Lung (tissue), 12 donors: ENCODE measurements around the gene LPIN1. TPM values are rescaled to one million over a fixed set of nuclear protein-coding genes. Genes with fewer than 3 reads are reported as not detected.

ENCODE experiments used
- ATAC-seq: fragments of 200-7000 bp; cut with Tn5 transposase; one replicate; pipeline ENCODE4 v1.9.1; 2020; ENCODE audit warnings: moderate number of reproducible peaks; ENCODE audit not compliant: insufficient read depth, low FRiP score
- DNase-seq, 3 donors: peaks; one replicate each; pipeline ENCODE4 v3.0.0-alpha.2; 2013 to 2017
- H3K27ac ChIP-seq, 2 donors: one replicate each; pipeline ENCODE4 v1.5.1; 2013; ENCODE audit warnings: mild to moderate bottlenecking in 2 of 2, moderate library complexity in 2 of 2, control low read depth in 1 of 2, inconsistent platforms in 1 of 2, low read depth in 1 of 2, low read length in 1 of 2
- H3K27me3 ChIP-seq, 3 donors: one replicate each; pipeline ENCODE4 v1.5.1; 2013; ENCODE audit warnings: low read length in 2 of 3; ENCODE audit not compliant: control insufficient read depth in 3 of 3, insufficient read depth in 3 of 3
- H3K36me3 ChIP-seq, 4 donors: one replicate each; pipeline ENCODE4 v1.5.1; 2013; ENCODE audit warnings: low read length in 4 of 4, mild to moderate bottlenecking in 1 of 4, moderate library complexity in 1 of 4; ENCODE audit not compliant: control insufficient read depth in 4 of 4, insufficient read depth in 4 of 4
- H3K4me1 ChIP-seq, 5 donors: one replicate each; pipeline ENCODE4 v1.5.1; 2013; ENCODE audit warnings: low read length in 5 of 5, mild to moderate bottlenecking in 2 of 5, moderate library complexity in 1 of 5; ENCODE audit not compliant: control insufficient read depth in 5 of 5, insufficient read depth in 5 of 5
- H3K4me3 ChIP-seq: one replicate; pipeline ENCODE4 v1.5.1; 2013; ENCODE audit warnings: mild to moderate bottlenecking, control low read depth, moderate library complexity
- H3K9ac ChIP-seq, 2 donors: one replicate each; pipeline ENCODE4 v1.5.1; 2013; ENCODE audit warnings: low read length in 2 of 2, control low read depth in 1 of 2; ENCODE audit not compliant: insufficient read depth in 1 of 2
- H3K9me3 ChIP-seq, 4 donors: one replicate each; pipeline ENCODE4 v1.5.1; 2013; ENCODE audit warnings: low read length in 3 of 4, mild to moderate bottlenecking in 1 of 4, moderate library complexity in 1 of 4; ENCODE audit not compliant: control insufficient read depth in 4 of 4, insufficient read depth in 3 of 4
- WGBS, 2 donors: extraction: QIAGEN DNeasy Blood & Tissue Kit; methylation state at CpG; one replicate each; pipeline ENCODE4 v1.1.7; 2013; 5-methylcytosine and 5-hydroxymethylcytosine counted together
- polyA plus RNA-seq, 2 donors: library from polyadenylated mRNA; stranded (reverse); fragments of 200-250 nt; gene quantifications; one replicate each; pipeline ENCODE4 v1.2.1, GENCODE V29; 2013
- total RNA-seq, 2 donors: library from RNA; depleted of rRNA in 1 of 2; stranded (reverse); fragments of >200 nt in 1 of 2; gene quantifications; one replicate each; pipeline ENCODE4 v1.2.1, GENCODE V29; 2014 to 2021
- TF ChIP-seq, protein P1 (sequence below): IDR thresholded peaks from 2 replicates; pipeline ENCODE4 v1.5.1; 2012; ENCODE audit warnings: mild to moderate bottlenecking; ENCODE audit errors: control extremely low read depth, extremely low read depth
- donor health status: control.
- donor health status: control.
- donor health status: Bipolar disorder and iron deficiency.
- donor health status: healthy.
- donor health status: DM: yes; HTN: yes; CAD: no.

Gene LPIN1
- total and polyA plus RNA-seq, 4 donors, result 14.7 to 43.4 (median 26.0) TPM

DNA sequence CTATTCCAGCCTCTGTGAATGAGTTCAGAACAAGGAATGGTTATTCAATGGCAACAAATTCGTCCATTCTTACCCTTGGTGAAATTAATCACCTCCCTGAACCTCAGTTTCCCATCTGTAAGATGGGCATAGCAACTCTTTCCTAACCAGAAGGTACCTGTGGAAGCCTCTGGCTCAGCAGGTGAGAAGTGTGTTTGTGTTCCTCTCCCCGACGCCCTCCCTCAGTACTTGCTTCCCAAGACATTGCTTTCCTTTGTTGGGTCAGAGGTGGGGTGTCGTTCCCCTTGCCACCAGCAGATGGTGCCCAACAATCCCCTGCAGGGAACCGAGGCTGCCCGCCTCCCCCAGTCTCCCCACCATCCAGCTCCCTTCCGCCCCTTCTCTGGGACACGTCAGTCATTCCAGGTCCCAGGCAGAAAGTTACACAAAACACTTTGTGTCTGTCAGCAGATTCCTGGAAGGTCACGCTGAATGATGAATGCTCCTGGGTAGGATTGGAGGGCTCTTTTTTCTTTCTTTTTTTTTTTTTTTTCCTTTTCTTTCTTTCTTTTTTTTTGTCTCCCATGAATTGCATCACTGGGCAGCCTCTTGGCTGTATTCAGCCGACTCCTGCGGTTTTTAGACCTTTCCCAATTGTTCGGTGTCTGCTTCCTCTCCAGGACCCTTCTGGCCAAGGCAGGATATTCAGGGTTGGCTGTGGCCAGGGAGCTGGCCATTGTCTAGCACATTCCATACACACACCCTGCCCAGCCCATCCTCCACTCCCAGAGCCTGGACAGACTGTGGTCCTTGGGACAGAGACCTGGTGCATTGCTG, 117.3 kb downstream of the LPIN1 start:
- peak overlapping the region; percentile 2 for H3K4me3 ChIP-seq
- no peaks in the 10 kb centered on the region for H3K36me3 ChIP-seq
- H3K9ac ChIP-seq, result peak overlapping the region in 1 of 2 donors; percentile 20
- DNase-seq (peak; percentile 89 to 94 (median 92)), ATAC-seq (peak; percentile 96)
- 7 to 9% methylated on average over 12 of the region's 12 CpGs for WGBS, 2 donors
- H3K27me3 ChIP-seq, result no peaks in the 10 kb centered on the region
- H3K9me3 ChIP-seq, result peaks cover 0 to 5% (median 2%) of the 10 kb centered on the region in 4 donors
- H3K27ac ChIP-seq, result peak overlapping the region in 1 of 2 donors; percentile 39
- TF ChIP-seq, protein P1, sequence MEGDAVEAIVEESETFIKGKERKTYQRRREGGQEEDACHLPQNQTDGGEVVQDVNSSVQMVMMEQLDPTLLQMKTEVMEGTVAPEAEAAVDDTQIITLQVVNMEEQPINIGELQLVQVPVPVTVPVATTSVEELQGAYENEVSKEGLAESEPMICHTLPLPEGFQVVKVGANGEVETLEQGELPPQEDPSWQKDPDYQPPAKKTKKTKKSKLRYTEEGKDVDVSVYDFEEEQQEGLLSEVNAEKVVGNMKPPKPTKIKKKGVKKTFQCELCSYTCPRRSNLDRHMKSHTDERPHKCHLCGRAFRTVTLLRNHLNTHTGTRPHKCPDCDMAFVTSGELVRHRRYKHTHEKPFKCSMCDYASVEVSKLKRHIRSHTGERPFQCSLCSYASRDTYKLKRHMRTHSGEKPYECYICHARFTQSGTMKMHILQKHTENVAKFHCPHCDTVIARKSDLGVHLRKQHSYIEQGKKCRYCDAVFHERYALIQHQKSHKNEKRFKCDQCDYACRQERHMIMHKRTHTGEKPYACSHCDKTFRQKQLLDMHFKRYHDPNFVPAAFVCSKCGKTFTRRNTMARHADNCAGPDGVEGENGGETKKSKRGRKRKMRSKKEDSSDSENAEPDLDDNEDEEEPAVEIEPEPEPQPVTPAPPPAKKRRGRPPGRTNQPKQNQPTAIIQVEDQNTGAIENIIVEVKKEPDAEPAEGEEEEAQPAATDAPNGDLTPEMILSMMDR, result peak; percentile 70
- peaks cover 0 to 9% (median 0%) of the 10 kb centered on the region in 5 donors for H3K4me1 ChIP-seq

DNA sequence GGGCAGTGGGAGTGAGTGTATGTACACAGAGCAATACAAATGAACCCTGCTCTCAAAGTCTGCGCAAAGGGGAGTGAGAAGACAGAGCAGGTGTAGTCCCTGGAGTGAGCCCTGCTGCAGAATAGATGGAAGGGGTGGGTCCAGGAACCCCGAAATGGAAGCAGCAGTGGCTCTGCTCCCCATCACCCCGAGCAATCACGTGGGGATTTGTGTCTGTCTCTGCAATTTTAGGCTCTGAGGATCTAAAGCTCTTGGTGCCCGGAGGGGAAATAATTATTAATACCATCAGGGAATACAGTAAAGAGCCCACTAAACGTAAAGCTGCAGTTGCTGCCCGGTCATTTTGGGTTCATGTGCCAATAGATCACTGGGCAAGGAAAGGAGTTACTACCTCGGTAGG, 118.3 kb downstream of the LPIN1 start:
- ATAC-seq, result no peak
- TF ChIP-seq, protein P1, result no peak
- no peaks in the 10 kb centered on the region for H3K36me3 ChIP-seq
- no peak overlapping the region for H3K27ac ChIP-seq
- H3K4me1 ChIP-seq, result peaks cover 0 to 9% (median 0%) of the 10 kb centered on the region in 5 donors
- H3K27me3 ChIP-seq, result no peaks in the 10 kb centered on the region
- peaks cover 0 to 3% (median 0%) of the 10 kb centered on the region in 4 donors for H3K9me3 ChIP-seq
- H3K4me3 ChIP-seq, result no peak overlapping the region
- WGBS, 2 donors, result 97% methylated on average over 8 of the region's 8 CpGs
- no peak overlapping the region for H3K9ac ChIP-seq
- DNase-seq, result no peak

DNA sequence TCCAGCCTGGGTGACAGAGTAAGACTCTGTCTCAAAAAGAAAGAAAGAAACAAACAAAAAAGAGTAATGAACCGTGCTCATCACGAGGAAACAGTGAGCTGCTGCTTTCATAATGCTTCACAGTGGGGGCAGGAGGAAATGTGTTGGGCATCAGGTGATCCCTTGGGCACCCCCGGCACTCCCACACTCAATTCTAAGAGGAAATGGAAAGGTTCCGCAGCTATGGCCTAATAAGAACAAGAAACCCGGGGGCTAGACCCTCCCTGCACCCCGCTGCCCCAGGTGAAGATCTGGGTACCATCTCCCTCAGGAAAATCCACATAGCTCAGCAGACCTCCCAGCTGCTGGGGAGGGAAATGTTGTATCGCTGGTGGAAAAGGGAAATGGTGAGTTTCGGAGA, 118.9 kb downstream of the LPIN1 start:
- Histone ChIP-seq H3K9ac (no peak overlapping the region), H3K4me3 (no peak overlapping the region), H3K36me3 (no peaks in the 10 kb centered on the region), H3K4me1 (peaks cover 0 to 9% (median 0%) of the 10 kb centered on the region in 5 donors), H3K27me3 (no peaks in the 10 kb centered on the region), H3K27ac (no peak overlapping the region), H3K9me3 (peaks cover 0 to 3% (median 0%) of the 10 kb centered on the region in 4 donors)
- no peak for ATAC-seq
- no peak for DNase-seq
- 59 to 75% methylated on average over 8 of the region's 8 CpGs for WGBS, 2 donors
- TF ChIP-seq, protein P1, result no peak
